Kidney capillary endothelial cell (primary cell): Measurements from ENCODE around the gene CRADD.
"Not testable (repeated sequence)": the region's sequence is repeated elsewhere in the genome, so short reads cannot be mapped to it uniquely, and the experiment has no call there.

ENCODE experiments used
- DNase-seq: peaks from one replicate; pipeline ENCODE4 v3.0.0-alpha.2; 2018; ENCODE audit warnings: low spot score

The CRADD gene

GRCh38 chr12:93737457-93738198, 60.5 kb downstream of the CRADD start:
- no peak for DNase-seq

DNA sequence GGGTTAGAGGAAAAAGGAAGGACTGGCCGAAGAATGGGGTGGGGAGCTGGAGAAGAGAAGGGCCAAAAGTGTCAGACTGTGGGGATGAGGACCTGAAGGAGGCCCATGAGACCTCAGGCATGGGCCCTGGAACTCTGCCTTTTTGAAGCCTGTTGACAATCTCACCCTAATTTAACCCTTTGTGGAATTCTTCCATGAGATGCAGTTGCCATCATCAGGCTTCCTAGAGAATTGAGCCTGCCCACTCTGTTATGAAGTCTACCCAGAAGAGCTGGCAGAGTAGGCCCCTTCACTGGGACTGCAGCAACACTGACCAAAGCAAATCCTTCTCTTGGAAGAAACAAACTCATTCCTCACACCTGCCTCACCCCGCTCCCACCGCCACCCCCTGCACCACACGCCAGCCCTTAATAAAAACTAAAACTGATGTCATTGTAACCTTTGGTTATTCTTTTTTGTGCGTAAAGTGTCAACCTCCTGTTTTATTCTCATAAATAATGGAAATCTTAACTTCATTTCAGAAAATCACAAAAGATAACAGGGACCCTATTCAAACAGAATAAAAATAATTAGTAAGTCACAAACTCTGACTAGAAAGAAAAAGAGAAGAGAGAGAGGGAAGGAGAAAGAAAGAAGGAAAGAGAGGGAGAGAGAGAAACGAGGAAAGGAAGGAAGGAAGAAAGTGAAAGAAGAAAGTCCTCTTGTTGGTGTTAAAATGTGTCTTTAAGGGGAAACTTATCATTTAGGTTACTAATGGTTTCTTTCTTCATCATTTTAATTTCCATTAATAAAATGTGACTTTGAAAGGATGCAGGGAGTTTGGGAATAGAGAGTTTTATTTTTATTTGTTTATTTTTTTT, 61.3 kb downstream of the CRADD start:
- DNase-seq, result no peak

DNA sequence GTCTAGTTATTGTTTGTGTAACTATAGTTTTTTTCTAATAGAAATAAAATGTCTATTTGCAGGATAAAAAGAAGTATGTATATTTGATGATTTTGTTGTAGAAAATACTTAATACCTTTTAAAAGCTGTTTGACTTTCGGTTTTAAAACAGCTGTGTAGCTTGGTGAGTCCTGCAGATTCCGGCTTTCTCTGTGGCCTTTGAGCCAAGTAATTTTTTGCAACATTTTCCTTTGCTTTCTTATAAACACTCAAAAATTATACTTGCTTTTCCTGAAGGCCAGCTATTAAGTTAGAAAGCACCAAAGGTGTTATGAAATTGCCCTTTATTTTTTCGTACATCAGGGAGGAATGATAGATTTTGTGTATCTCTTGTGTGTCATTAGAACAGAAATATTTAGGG, 63.6 kb downstream of the CRADD start:
- no peak for DNase-seq

- peak; percentile 31 for DNase-seq
Observed at GRCh38 chr12:93741659-93742109, 64.5 kb downstream of the CRADD start.

DNA sequence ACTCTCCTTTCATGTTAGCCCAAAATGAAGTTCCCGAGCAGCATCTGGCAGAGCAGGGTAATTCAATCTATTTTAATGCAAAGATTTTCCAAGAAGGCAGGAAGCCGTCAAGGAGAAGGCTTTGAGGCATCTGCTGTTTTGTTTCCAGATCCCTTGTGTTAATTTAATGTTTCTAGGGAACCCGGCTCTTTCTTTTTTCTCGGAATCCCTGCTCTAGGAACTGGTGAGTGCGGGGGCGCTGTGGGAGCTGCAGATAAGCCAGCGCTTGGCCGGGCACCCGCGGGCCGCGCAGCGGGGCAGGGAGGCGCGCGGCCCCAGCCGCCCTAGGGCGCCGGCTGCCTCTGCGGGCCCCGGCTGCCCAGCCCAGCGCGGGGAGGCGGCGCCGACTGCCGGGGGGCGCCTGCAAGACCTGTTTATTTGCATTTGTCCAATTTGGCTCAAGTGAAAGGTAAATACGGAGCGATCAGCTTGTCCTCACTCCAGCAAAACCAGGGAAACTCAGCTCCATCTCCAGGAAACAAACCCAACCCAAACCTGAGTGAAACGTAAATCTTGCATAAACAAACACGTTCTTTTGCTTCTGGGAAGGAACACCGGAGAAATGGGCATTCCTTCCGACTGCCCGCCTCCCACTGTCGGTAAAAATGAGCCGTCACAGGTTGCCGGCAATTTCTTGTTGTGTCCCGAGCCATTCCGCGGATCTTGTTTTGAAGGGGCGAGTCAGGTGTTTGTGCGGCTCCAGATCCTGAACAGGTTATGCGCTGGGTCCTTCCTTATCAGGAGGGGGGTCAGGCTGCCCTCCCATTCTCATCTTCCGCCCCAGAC, 65.1 kb downstream of the CRADD start:
- peak; percentile 68 for DNase-seq

DNA sequence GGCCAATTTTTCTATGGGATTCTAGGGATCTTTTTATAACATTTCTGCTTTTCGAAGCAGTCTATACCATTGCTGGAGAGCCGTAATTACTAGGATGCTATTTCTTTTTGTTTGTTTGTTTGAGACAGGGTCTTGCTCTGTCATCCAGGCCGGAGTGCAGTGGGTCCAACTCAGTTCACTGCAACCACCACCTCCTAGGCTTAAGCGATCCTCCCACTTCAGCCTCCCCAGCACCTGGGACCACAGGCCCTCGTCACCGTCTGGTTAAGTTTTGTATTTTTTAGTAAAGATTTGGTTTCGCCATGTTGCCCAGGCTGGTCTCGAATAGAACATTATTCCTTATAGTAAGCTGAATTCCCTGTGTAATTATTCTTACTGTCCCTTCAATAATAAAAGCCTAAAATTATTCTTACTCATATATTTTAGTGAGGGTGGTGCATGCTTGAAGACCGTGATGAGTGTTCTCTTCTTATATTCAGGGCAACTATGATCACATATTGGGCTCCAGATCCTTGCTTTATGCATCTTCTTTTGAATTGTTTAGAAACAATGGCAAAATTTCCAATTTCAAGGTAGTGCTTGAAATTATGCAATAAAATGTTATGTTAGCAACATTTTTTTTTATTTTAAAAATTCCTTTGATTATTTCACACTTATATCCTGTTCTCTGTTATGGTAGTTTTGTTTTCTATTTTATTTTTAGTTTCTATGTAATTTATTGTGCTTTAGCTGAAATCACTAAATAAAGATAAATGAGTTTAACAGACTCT, 66.2 kb downstream of the CRADD start:
- no peak for DNase-seq

DNA sequence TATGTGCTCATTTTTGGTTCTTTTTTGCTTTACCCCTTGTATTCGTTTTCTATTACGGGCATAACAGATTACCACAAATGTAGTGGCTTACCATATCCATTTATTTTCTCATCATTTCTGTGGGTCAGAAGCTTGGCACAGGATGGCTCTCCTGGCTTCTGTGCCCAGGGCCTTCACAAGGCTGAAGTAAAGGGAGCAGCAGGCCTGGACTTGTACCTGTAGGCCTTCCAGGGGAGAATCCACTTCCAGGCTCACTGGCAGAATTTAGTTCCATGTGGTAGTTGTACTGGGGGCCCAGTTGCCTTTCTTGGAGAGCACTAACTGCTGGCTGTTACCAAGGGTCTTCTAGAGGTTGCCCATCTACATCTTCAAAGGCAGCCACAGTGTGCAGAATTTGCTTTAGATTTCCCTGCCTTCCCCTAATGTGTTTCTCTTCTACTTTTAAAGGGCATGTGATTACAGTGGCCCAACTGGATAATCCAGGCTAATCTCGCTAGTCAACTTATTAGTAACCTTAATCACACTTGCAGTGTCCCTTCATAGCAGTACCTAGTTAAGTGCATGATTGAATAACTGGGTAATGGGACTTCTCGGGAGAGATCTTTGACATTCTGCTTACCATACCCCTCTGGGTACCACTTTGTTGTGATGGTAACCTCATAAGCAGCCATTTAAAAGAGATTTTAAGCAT, 67.0 kb downstream of the CRADD start:
- no peak for DNase-seq

- no peak for DNase-seq
Observed at GRCh38 chr12:93745286-93745685, 68.1 kb downstream of the CRADD start.

- DNase-seq, result no peak
Observed at GRCh38 chr12:93746572-93747168, 69.5 kb downstream of the CRADD start.

DNA sequence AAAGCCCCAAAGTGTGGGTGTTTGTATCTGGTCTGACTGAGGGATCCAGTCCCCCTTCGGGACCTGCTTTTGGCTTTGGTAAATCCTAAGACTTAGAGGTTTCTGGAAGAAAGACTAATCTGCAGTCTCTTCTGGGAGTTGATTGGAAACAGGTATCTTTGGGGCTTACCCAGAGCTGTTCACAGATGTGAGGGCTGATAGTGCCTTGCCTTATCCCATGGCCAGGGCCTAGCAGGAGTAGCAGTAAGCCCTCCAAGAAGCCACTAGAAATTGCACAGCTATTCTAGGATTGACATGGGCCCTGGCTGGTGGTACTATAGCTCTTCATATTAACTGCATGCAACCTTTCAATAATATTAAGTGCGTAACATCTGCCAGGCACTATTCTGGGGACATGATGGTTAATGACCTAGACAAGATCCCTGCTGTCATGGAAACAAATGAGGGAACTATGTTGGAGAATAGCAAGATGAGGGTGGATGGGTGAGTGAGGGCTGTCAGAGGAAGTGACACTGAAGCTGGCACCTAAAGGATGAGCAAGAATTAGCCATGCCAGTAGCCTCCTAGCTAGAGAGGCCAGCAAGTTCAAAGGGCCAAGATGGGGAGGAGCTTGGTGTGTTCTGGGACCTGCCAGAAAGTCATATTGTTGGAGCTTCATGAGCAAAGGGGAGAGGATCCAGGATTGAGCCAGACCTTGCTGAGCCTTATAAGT, 71.7 kb downstream of the CRADD start:
- no peak for DNase-seq

DNA sequence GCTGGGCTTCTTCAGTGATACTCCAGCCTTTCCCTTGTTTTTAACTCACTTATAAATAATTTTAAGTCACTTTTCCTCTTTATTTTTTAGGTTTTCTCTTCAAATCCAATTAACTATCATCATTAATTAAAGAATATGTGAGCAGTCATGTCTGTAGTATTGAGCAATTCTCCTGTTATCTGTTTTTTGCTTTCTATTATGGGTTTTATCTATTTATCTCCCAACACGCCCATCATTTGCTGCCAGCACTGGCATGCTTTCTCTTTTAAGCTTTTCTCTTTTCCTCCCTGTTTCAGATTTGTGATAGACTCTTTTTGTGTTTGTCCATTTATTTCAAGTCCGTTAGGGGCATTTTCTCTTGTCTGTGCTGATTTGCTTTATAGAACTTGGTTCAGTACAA, 72.3 kb downstream of the CRADD start:
- DNase-seq, result no peak

DNA sequence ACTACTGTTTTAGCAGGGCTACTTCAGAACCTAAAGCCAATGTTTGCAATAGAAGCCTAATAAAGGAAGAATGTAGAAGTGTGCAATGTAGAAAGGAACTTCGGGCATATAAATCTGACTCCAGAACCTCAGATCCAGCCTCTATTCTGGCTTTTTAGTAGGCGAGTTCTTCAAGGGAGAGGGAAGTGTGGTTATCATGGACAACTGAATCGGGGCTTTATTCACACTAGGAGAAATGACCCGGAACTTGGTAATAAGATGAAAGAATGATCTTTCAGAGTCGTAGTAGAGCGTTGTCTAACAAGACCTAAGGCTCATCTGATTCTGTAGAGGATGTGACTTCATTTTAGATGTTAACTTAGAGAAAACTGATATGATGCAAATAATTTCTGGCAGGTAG, 72.9 kb downstream of the CRADD start:
- no peak for DNase-seq

- no peak for DNase-seq
Observed at GRCh38 chr12:93751864-93752610, 74.9 kb downstream of the CRADD start.

DNA sequence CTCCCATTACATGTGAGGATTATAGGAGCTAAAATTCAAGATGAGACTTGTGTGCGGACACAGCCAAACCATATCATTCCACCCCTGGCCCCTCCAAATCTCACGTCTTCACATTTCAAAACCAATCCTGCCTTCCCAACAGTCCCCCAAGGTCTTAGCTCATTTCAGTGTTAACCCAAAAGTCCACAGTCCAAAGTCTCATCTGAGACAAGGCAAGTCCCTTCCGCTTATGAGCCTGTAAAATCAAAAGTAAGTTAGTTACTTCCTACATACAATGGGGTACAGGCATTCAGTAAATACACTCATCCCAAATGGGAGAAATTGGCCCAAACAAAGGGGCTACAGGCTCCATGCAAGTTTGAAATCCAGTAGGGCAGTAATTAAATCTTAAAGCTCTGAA, 76.1 kb downstream of the CRADD start:
- DNase-seq, result no peak

- no peak for DNase-seq
Observed at GRCh38 chr12:93753838-93754429, 76.8 kb downstream of the CRADD start.

GRCh38 chr12:93754859-93755258, 77.7 kb downstream of the CRADD start:
- not testable (repeated sequence) for DNase-seq

DNA sequence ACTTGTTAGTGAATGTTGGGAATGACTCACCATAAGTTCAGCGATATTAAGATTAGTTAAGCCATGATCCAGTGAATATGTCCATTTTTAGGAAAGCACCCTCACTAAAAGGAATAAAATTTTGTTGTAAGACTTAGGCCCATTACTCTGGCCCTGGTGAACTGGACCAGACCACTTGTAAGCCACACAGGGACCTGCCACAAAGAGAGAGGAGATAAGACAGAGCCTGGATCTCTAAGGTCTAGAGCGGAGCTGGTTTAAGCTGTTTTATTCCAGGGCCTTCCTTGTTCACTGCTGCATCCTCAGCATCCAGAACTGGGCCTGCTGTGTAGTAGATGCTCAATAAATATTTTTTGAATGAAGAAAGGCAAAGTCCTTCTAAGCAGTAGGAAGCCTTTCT, 79.1 kb downstream of the CRADD start:
- DNase-seq, result no peak

- DNase-seq, result no peak
Observed at GRCh38 chr12:93757792-93758694, 80.9 kb downstream of the CRADD start.
